Mesenchymal stem cell (in vitro differentiated cells and primary cell): ENCODE measurements around the gene DSG3.

ENCODE experiments used
- DNase-seq: peaks from one replicate; pipeline ENCODE4 v3.0.0-alpha.2; 2013
- H2AFZ ChIP-seq: one replicate; pipeline ENCODE4 v1.6.1; 2013; ENCODE audit warnings: low read depth, mild to moderate bottlenecking, control low read depth, inconsistent platforms, low read length, moderate library complexity
- H2AK5ac ChIP-seq: 2 replicates; pipeline ENCODE4 v1.6.1; 2013; ENCODE audit warnings: low read length, moderate library complexity, mild to moderate bottlenecking, inconsistent platforms; ENCODE audit not compliant: severe bottlenecking
- H2BK120ac ChIP-seq: one replicate; pipeline ENCODE4 v1.6.1; 2013; ENCODE audit warnings: low read depth, mild to moderate bottlenecking, inconsistent platforms, low read length, moderate library complexity
- H2BK12ac ChIP-seq, 2 experiments: one replicate each; pipeline ENCODE4 v1.6.1; 2013; ENCODE audit warnings: inconsistent platforms in 2 of 2, low read length in 2 of 2, mild to moderate bottlenecking in 2 of 2, moderate library complexity in 2 of 2, control low read depth in 1 of 2
- H2BK15ac ChIP-seq: one replicate; pipeline ENCODE4 v1.6.1; 2013; ENCODE audit warnings: mild to moderate bottlenecking, low read depth, inconsistent platforms; ENCODE audit not compliant: poor library complexity, severe bottlenecking
- H2BK5ac ChIP-seq: 2 replicates; pipeline ENCODE4 v1.6.1; 2013; ENCODE audit warnings: low read depth, mild to moderate bottlenecking, low read length, control low read depth, inconsistent platforms; ENCODE audit not compliant: poor library complexity, severe bottlenecking
- H3K14ac ChIP-seq, 2 experiments: one replicate each; pipeline ENCODE4 v1.6.1; 2013; ENCODE audit warnings: inconsistent platforms in 2 of 2, low read length in 2 of 2, control low read depth in 1 of 2, mild to moderate bottlenecking in 1 of 2, moderate library complexity in 1 of 2
- H3K18ac ChIP-seq, 2 experiments: one replicate each; pipeline ENCODE4 v1.6.1; 2013; ENCODE audit warnings: inconsistent platforms in 2 of 2, low read length in 2 of 2, control low read depth in 1 of 2, low read depth in 1 of 2, mild to moderate bottlenecking in 1 of 2
- H3K23ac ChIP-seq, 2 experiments: one replicate each; pipeline ENCODE4 v1.6.1; 2013; ENCODE audit warnings: inconsistent platforms in 2 of 2, low read length in 2 of 2, mild to moderate bottlenecking in 2 of 2, moderate library complexity in 2 of 2, control low read depth in 1 of 2
- H3K27ac ChIP-seq: 2 replicates; pipeline ENCODE4 v1.5.1; 2013; ENCODE audit warnings: mild to moderate bottlenecking, moderate library complexity, low read length, control low read depth, inconsistent platforms; ENCODE audit not compliant: poor library complexity, severe bottlenecking
- H3K27me3 ChIP-seq, 2 experiments: 2 replicates each; pipeline versions ENCODE4 v1.6.1 to v1.7.0; 2013; ENCODE audit warnings: low read length in 2 of 2, mild to moderate bottlenecking in 2 of 2, moderate library complexity in 2 of 2, control low read depth in 1 of 2, inconsistent platforms in 1 of 2; ENCODE audit not compliant: control insufficient read depth in 1 of 2, insufficient read depth in 1 of 2
- H3K36me3 ChIP-seq, 2 experiments: 2 replicates each; pipeline versions ENCODE4 v1.6.1 to v1.7.0; 2013; ENCODE audit warnings: low read length in 2 of 2, control low read depth in 1 of 2, inconsistent platforms in 1 of 2, low read depth in 1 of 2, mild to moderate bottlenecking in 1 of 2; ENCODE audit not compliant: insufficient read depth in 2 of 2, control insufficient read depth in 1 of 2
- H3K4ac ChIP-seq, 2 experiments: one replicate each; pipeline ENCODE4 v1.6.1; 2013; ENCODE audit warnings: inconsistent platforms in 2 of 2, low read length in 2 of 2, mild to moderate bottlenecking in 2 of 2, moderate library complexity in 2 of 2, control low read depth in 1 of 2, low read depth in 1 of 2
- H3K4me1 ChIP-seq: 2 replicates; pipeline ENCODE4 v1.6.1; 2013; ENCODE audit warnings: low read depth, low read length, control low read depth; ENCODE audit not compliant: control insufficient read depth, insufficient read depth
- H3K4me2 ChIP-seq: 2 replicates; pipeline ENCODE4 v1.6.1; 2013; ENCODE audit warnings: low read length, mild to moderate bottlenecking, inconsistent platforms; ENCODE audit not compliant: poor library complexity, severe bottlenecking
- H3K4me3 ChIP-seq, 2 experiments: 2 replicates each; pipeline versions ENCODE4 v1.5.1 to v1.7.0; 2013; ENCODE audit warnings: low read length in 2 of 2, mild to moderate bottlenecking in 2 of 2, control low read depth in 1 of 2, low read depth in 1 of 2; ENCODE audit not compliant: insufficient read depth in 1 of 2
- H3K79me1 ChIP-seq: replicated peaks from 2 replicates; pipeline ENCODE4 v1.6.1; 2013; ENCODE audit warnings: mild to moderate bottlenecking, control low read depth, low read length, inconsistent platforms; ENCODE audit not compliant: poor library complexity, severe bottlenecking
- H3K9ac ChIP-seq: 2 replicates; pipeline ENCODE4 v1.7.0; 2013; ENCODE audit warnings: mild to moderate bottlenecking, low read length, moderate library complexity
- H3K9me3 ChIP-seq: 2 replicates; pipeline ENCODE4 v1.7.0; 2013; ENCODE audit warnings: mild to moderate bottlenecking, low read length; ENCODE audit not compliant: control insufficient read depth
- H4K8ac ChIP-seq: one replicate; pipeline ENCODE4 v1.6.1; 2013; ENCODE audit warnings: inconsistent platforms, mild to moderate bottlenecking, low read length, moderate library complexity
- H4K91ac ChIP-seq: one replicate; pipeline ENCODE4 v1.6.1; 2013; ENCODE audit warnings: mild to moderate bottlenecking, low read length, inconsistent platforms
- WGBS: methylation state at CpG from one replicate; pipeline ENCODE4 v1.1.7; 2013; ENCODE audit warnings: mixed read lengths; 5-methylcytosine and 5-hydroxymethylcytosine counted together

Gene DSG3

DNA sequence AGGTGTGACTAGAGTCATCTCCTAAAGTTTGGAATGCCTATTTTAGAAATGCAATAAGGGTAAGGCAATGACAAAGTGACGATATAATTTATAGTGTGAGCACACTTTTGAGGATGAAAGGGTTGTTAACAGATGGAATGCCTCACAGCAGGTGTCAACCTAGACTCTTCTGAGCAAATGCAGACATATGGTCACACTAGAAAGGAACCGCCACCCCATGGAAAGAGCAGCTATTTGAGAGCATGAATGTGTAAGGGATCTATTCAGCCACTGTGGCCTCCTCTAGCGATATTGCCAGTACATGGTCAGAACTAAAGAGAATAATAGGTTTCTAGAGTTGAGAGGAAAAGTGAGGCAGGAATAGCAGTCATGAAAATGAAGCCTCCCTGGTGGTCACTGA lies 68.9 kb downstream of the DSG3 start:
- Histone ChIP-seq H2AK5ac (no peak overlapping the region), H3K4me2 (no peak overlapping the region), H3K79me1 (peaks cover 25% of the 10 kb centered on the region), H3K36me3 (peaks cover 0 to 3% of the 10 kb centered on the region in 2 experiments), H4K91ac (no peak overlapping the region), H3K27ac (no peak overlapping the region), H3K27me3 (no peaks in the 10 kb centered on the region), H3K18ac (no peak overlapping the region), H4K8ac (no peak overlapping the region), H3K4me1 (peaks cover 5% of the 10 kb centered on the region), H3K4me3 (no peak overlapping the region), H2BK15ac (no peak overlapping the region), H3K14ac (no peak overlapping the region), H2BK12ac (no peak overlapping the region), H2BK120ac (no peak overlapping the region), H3K9me3 (no peaks in the 10 kb centered on the region), H2BK5ac (no peak overlapping the region), H3K23ac (no peak overlapping the region), H3K9ac (no peak overlapping the region), H2AFZ (no peak overlapping the region), H3K4ac (no peak overlapping the region)
- 95% methylated on average over 3 of the region's 3 CpGs for whole genome bisulfite sequencing
- DNase-seq, result no peak

GRCh38 chr18:31526374-31526773 lies 78.8 kb downstream of the DSG3 start:
- Histone ChIP-seq H3K4ac (no peak overlapping the region), H3K36me3 (peaks cover 3 to 8% of the 10 kb centered on the region in 2 experiments), H3K27me3 (no peaks in the 10 kb centered on the region), H2AK5ac (no peak overlapping the region), H2BK12ac (no peak overlapping the region), H3K4me2 (no peak overlapping the region), H3K14ac (no peak overlapping the region), H4K8ac (no peak overlapping the region), H2BK5ac (no peak overlapping the region), H3K23ac (no peak overlapping the region), H3K9ac (no peak overlapping the region), H3K4me3 (no peak overlapping the region), H4K91ac (no peak overlapping the region), H3K9me3 (no peaks in the 10 kb centered on the region), H3K79me1 (no peaks in the 10 kb centered on the region), H2BK120ac (no peak overlapping the region), H3K18ac (no peak overlapping the region), H3K27ac (no peak overlapping the region), H2AFZ (no peak overlapping the region), H3K4me1 (no peaks in the 10 kb centered on the region), H2BK15ac (no peak overlapping the region)
- no peak for DNase-seq
- 97% methylated on average over 7 of the region's 7 CpGs for WGBS
